Measurements from ENCODE around the gene RPL36A. TPM values are rescaled to one million over a fixed set of nuclear protein-coding genes. Genes with fewer than 3 reads are reported as not detected.

The RPL36A gene
- total RNA-seq, 4 donors from 2014 or later: 236 to 729 (median 490) TPM

DNA sequence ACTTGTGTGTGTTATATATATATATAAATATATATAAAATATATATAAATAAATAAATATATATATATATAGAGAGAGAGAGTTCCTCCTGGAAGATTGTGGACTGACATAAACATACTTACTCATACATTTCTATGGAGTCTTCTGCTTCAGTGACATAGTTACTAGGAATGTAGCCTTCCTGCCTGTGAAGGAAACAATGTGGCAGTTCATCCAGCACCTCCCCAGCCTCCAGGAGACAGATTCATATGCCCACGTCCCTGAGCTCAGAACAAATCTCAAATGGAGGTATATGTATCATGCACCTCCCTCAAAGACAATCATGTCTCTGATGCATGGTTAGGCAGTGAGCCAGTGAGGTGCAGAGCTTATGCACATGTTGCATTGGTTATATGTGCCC, 30.8 kb upstream of the RPL36A start:
- H3K4me3 ChIP-seq: no peak overlapping the region

DNA sequence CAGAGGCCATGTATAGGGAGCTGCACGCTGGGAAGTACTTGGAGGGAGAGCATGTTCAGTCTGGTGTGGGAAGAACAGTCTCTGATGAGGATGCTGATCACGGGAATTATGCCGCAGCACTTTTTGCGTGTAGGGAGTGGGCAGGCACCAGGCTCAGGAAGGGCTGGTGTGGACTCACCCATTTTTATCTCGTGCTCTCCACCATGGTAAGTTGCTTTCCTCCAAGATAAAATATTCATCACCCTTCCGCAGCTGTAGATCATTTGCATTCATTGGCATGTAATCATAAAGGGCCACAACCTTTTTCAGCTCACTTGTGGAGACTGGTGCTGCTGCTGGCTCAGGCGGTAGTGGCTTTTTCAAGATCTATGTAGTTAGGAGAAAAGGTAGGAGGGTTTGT, 30.4 kb upstream of the RPL36A start:
- DNase-seq: no peak
- TF ChIP-seq POLR2A (IDR thresholded peaks at IDR 0.05) (no peak), CTCF (IDR thresholded peaks at IDR 0.05) (no peak)
- no peaks in the 10 kb centered on the region for H3K9me3 ChIP-seq
- no peaks in the 10 kb centered on the region for H3K4me1 ChIP-seq
- H3K27me3 ChIP-seq: no peaks in the 10 kb centered on the region
- H3K36me3 ChIP-seq: no peaks in the 10 kb centered on the region
- H3K27ac ChIP-seq: no peak overlapping the region
- no peak overlapping the region for H3K4me3 ChIP-seq

More for the DNA sequence above, 30.8 kb upstream of the RPL36A start:
- Histone ChIP-seq H3K27me3 (no peaks in the 10 kb centered on the region), H3K4me1 (no peaks in the 10 kb centered on the region), H3K27ac (no peak overlapping the region), H3K9me3 (no peaks in the 10 kb centered on the region), H3K36me3 (no peaks in the 10 kb centered on the region)
- TF ChIP-seq CTCF (IDR thresholded peaks at IDR 0.05): no peak
- no peak for TF ChIP-seq POLR2A (IDR thresholded peaks at IDR 0.05)
- DNase-seq: no peak

DNA sequence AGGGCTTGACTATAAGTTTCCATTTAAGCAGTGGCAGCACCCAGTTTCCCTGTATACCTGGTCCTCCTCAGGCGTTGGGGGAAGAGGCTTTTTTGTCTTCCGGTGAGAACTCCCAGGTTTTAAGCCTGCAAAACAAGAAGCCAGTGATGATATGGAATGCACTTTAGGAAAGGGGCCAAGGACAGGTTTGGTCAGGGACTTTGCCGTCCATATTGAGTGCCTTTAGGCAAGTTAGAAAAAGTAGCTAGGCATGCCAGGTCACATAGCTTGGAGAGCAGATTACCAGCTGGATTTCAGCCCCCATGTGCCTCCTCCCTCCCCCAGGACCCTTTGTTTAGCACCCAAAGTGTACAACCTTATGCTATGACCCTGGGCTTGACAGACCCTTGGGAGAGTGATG, 28.7 kb upstream of the RPL36A start:
- TF ChIP-seq POLR2A (IDR thresholded peaks at IDR 0.05) (no peak), CTCF (IDR thresholded peaks at IDR 0.05) (no peak)
- no peaks in the 10 kb centered on the region for H3K9me3 ChIP-seq
- H3K36me3 ChIP-seq: no peaks in the 10 kb centered on the region
- no peak overlapping the region for H3K27ac ChIP-seq
- no peak for DNase-seq
- H3K27me3 ChIP-seq: no peaks in the 10 kb centered on the region
- H3K4me3 ChIP-seq: no peak overlapping the region
- H3K4me1 ChIP-seq: no peaks in the 10 kb centered on the region

GRCh38 chrX:101362757-101363156, 28.1 kb upstream of the RPL36A start:
- Histone ChIP-seq H3K4me3 (no peak overlapping the region), H3K27me3 (no peaks in the 10 kb centered on the region), H3K27ac (no peak overlapping the region), H3K36me3 (no peaks in the 10 kb centered on the region), H3K9me3 (no peaks in the 10 kb centered on the region), H3K4me1 (no peaks in the 10 kb centered on the region)
- no peak for TF ChIP-seq POLR2A (IDR thresholded peaks at IDR 0.05)
- TF ChIP-seq CTCF (IDR thresholded peaks at IDR 0.05): no peak
- no peak for DNase-seq

- Histone ChIP-seq H3K27ac (no peak overlapping the region), H3K4me3 (no peak overlapping the region), H3K9me3 (no peaks in the 10 kb centered on the region), H3K4me1 (no peaks in the 10 kb centered on the region), H3K36me3 (no peaks in the 10 kb centered on the region), H3K27me3 (no peaks in the 10 kb centered on the region)
- TF ChIP-seq CTCF (IDR thresholded peaks at IDR 0.05) (no peak), POLR2A (IDR thresholded peaks at IDR 0.05) (no peak)
- DNase-seq: no peak
These were observed 25.5 kb upstream of the RPL36A start for GRCh38 chrX:101365301-101365795.

- no peak overlapping the region for H3K27ac ChIP-seq
- H3K36me3 ChIP-seq: no peaks in the 10 kb centered on the region
- TF ChIP-seq CTCF (IDR thresholded peaks at IDR 0.05) (no peak), POLR2A (IDR thresholded peaks at IDR 0.05) (no peak)
- H3K4me1 ChIP-seq: no peaks in the 10 kb centered on the region
- no peak for DNase-seq
- no peaks in the 10 kb centered on the region for H3K9me3 ChIP-seq
- H3K27me3 ChIP-seq: no peaks in the 10 kb centered on the region
- no peak overlapping the region for H3K4me3 ChIP-seq
These were observed 22.0 kb upstream of the RPL36A start for GRCh38 chrX:101368800-101369199.

All from Peyer's patch (tissue), 4 donors.